Endothelial cell of umbilical vein (primary cell): ENCODE results near the gene BRCA2. TPM values are rescaled to one million over a fixed set of nuclear protein-coding genes. Genes with fewer than 3 reads are reported as not detected.

Experiments
- BruUV-seq: library from RNA; stranded (reverse); fragments of 400-500 nt; replicated peaks from 2 replicates; lab custom pipeline; 2021; lab: Mats Ljungman, UMichigan
- CTCF ChIA-PET: fragments of 300-600, 350-600 bp; sonication (Branson Sonifier 250); formaldehyde crosslinking; loops from one replicate; lab custom pipeline; 2021; ENCODE audit warnings: antibody characterized with exemption, inconsistent platforms; lab: Charles Lee
- POLR2A ChIA-PET: fragments of 300-600, 350-600 bp; sonication (Branson Sonifier 250); formaldehyde crosslinking; loops from one replicate; lab custom pipeline; 2021; ENCODE audit warnings: antibody characterized with exemption, inconsistent platforms; lab: Charles Lee
- DNase-seq: peaks from one replicate; pipeline ENCODE4 v3.0.0-alpha.2; 2011; ENCODE audit warnings: low read depth, low spot score
- FAIRE-seq: peaks from 2 replicates; lab custom pipeline; 2011; peaks lifted over from hg19 to GRCh38; lab: Jason Lieb, UNC
- H2AFZ ChIP-seq: 2 replicates; pipeline ENCODE4 v1.6.0; 2012; ENCODE audit warnings: low read depth, low read length, control low read depth, inconsistent platforms
- H3K27ac ChIP-seq: 2 replicates; pipeline ENCODE4 v1.5.1; 2011; ENCODE audit warnings: low read depth, mild to moderate bottlenecking, control low read depth, low read length, moderate library complexity; ENCODE audit not compliant: insufficient read depth
- H3K27me3 ChIP-seq, 2 experiments: 2 replicates each; pipeline versions ENCODE4 v1.6.0 to v1.6.1; 2011; ENCODE audit warnings: low read length in 2 of 2, mixed read lengths in 1 of 2; ENCODE audit not compliant: control insufficient read depth in 2 of 2, insufficient read depth in 2 of 2
- H3K36me3 ChIP-seq, 2 experiments: 2 replicates in 1 of 2; 3 replicates in 1 of 2; pipeline ENCODE4 v1.5.1; 2011; ENCODE audit warnings: low read length in 2 of 2, mild to moderate bottlenecking in 1 of 2, moderate library complexity in 1 of 2; ENCODE audit not compliant: control insufficient read depth in 2 of 2, insufficient read depth in 2 of 2; ENCODE audit errors: extremely low read depth in 1 of 2
- H3K4me1 ChIP-seq: 3 replicates; pipeline ENCODE4 v1.5.1; 2011; ENCODE audit warnings: mild to moderate bottlenecking, low read length; ENCODE audit not compliant: control insufficient read depth, insufficient read depth; ENCODE audit errors: extremely low read depth
- H3K4me2 ChIP-seq: 2 replicates; pipeline ENCODE4 v1.6.1; 2011; ENCODE audit warnings: low read length, control low read depth, mixed read lengths; ENCODE audit not compliant: insufficient read depth
- H3K4me3 ChIP-seq, 3 experiments: fragments of 200-600 bp in 1 of 3; sonication (generic), shearing (Covaris generic) in 1 of 3; replicated peaks in 1 of 3; 2 replicates each; pipeline ENCODE4 v1.5.1; 2011 to 2016; ENCODE audit warnings: control low read depth in 3 of 3, low read length in 3 of 3, mild to moderate bottlenecking in 2 of 3, inconsistent platforms in 1 of 3, low read depth in 1 of 3, moderate library complexity in 1 of 3; ENCODE audit not compliant: insufficient read depth in 1 of 3
- H3K79me2 ChIP-seq: 2 replicates; pipeline ENCODE4 v1.6.0; 2012; ENCODE audit warnings: low read length, inconsistent platforms; ENCODE audit not compliant: control insufficient read depth, insufficient read depth
- H3K9ac ChIP-seq: replicated peaks from 2 replicates; pipeline ENCODE3; 2011; ENCODE audit warnings: low read length, control low read depth; ENCODE audit not compliant: insufficient read depth; ENCODE audit errors: extremely low read depth
- H3K9me1 ChIP-seq: replicated peaks from 3 replicates; pipeline ENCODE4 v1.6.0; 2011; ENCODE audit warnings: mild to moderate bottlenecking, low read length; ENCODE audit not compliant: control insufficient read depth, insufficient read depth; ENCODE audit errors: extremely low read depth
- H3K9me3 ChIP-seq: replicated peaks from 2 replicates; pipeline ENCODE4 v1.5.1; 2012; ENCODE audit warnings: low read length, inconsistent platforms; ENCODE audit not compliant: control insufficient read depth, insufficient read depth
- H4K20me1 ChIP-seq: replicated peaks from 2 replicates; pipeline ENCODE3; 2011; ENCODE audit warnings: mild to moderate bottlenecking, low read length; ENCODE audit not compliant: control insufficient read depth, insufficient read depth; ENCODE audit errors: extremely low read depth
- CTCF ChIP-seq, 2 donors: IDR thresholded peaks; 1 replicate in 1 of 2; 2 replicates in 1 of 2; pipeline ENCODE4 v1.5.1; 2011; ENCODE audit warnings: low read length in 2 of 2, mild to moderate bottlenecking in 2 of 2, moderate library complexity in 2 of 2, control low read depth in 1 of 2, inconsistent platforms in 1 of 2, low read depth in 1 of 2; ENCODE audit not compliant: insufficient read depth in 1 of 2; ENCODE audit errors: extremely low read depth in 1 of 2
- EZH2 ChIP-seq: IDR thresholded peaks from 2 replicates; pipeline ENCODE4 v1.6.1; 2012; ENCODE audit warnings: borderline replicate concordance, low read depth, mild to moderate bottlenecking, moderate library complexity, low read length, inconsistent platforms; ENCODE audit not compliant: severe bottlenecking
- FOS ChIP-seq: IDR thresholded peaks from 2 replicates; pipeline ENCODE4 v1.6.1; 2011; ENCODE audit warnings: mild to moderate bottlenecking, low read length, moderate library complexity, borderline replicate concordance; ENCODE audit not compliant: insufficient read depth
- GATA2 ChIP-seq: IDR thresholded peaks from 2 replicates; pipeline ENCODE4 v1.7.0; 2011; ENCODE audit warnings: low read depth, mild to moderate bottlenecking, moderate library complexity, mixed read lengths, low read length; ENCODE audit not compliant: insufficient read length, insufficient read depth
- JUN ChIP-seq: IDR thresholded peaks from 2 replicates; pipeline ENCODE4 v1.6.1; 2011; ENCODE audit warnings: borderline replicate concordance, low read depth; ENCODE audit not compliant: insufficient read length, insufficient read depth
- MAX ChIP-seq: IDR thresholded peaks from 2 replicates; pipeline ENCODE4 v1.6.1; 2011; ENCODE audit not compliant: insufficient read depth, insufficient read length
- MYC ChIP-seq: IDR thresholded peaks from one replicate; pipeline ENCODE4 v1.6.1; 2011; ENCODE audit warnings: mild to moderate bottlenecking, low read depth, low read length
- POLR2A ChIP-seq: IDR thresholded peaks from 2 replicates; pipeline ENCODE4 v1.6.1; 2012; ENCODE audit warnings: low read depth, mild to moderate bottlenecking, control low read depth, low read length
- POLR2AphosphoS5 ChIP-seq: IDR thresholded peaks from 2 replicates; pipeline ENCODE4 v1.6.1; 2012; ENCODE audit warnings: low read depth, mild to moderate bottlenecking, control low read depth, low read length, moderate library complexity; ENCODE audit not compliant: insufficient read depth
- dilution Hi-C: fragments of 300-500 bp; cut with MboI; formaldehyde crosslinking; loops from one replicate; pipeline ENCODE4 v1.15.0; 2019; ENCODE audit warnings: low sequenced_read_pairs; ENCODE audit not compliant: extremely low pct_ligation_motif_present
- intact Hi-C: fragments of 100-400 bp; cut with micrococcal nuclease; formaldehyde crosslinking; loops from one replicate; pipeline ENCODE4 v1.10.0; 2022
- polyA plus RNA-seq, 4 experiments: library from polyadenylated mRNA; depleted of rRNA in 3 of 4; stranded (reverse) in 3 of 4; unstranded in 1 of 4; fragments of >200 nt; gene quantifications; 2 replicates each; pipeline versions ENCODE4 v1.2.1 to v1.2.3, GENCODE V29; 2011 to 2012; ENCODE audit warnings: missing spikeins in 1 of 4
- total RNA-seq: library from RNA; stranded (reverse); gene quantifications from 2 replicates; pipeline ENCODE4 v1.2.3, GENCODE V29; 2021

Gene BRCA2
- total and polyA plus RNA-seq, 2 donors (not counting 3 experiments of a cell fraction or from before 2014, with no cell fraction given): 2.9 to 17.5 TPM

GRCh38 chr13:32323912-32324311 lies 8.6 kb downstream of the BRCA2 start:
- dilution Hi-C loops (no loop called here), intact Hi-C loops (no loop called here)
- no peak overlapping the region for H3K4me2 ChIP-seq
- TF ChIP-seq MAX (no peak), JUN (peak; percentile 47)
- BruUV-seq: no TSS peak
- no peaks in the 10 kb centered on the region for H3K9me1 ChIP-seq
- H3K4me3 ChIP-seq: no peak overlapping the region
- no peaks in the 10 kb centered on the region for H3K4me1 ChIP-seq
- no peaks in the 10 kb centered on the region for H3K27me3 ChIP-seq
- peak; percentile 43 for DNase-seq
- POLR2A ChIA-PET: no interaction called here
- CTCF ChIA-PET: interaction anchor here (0.8 kb wide), 1 partner anchor 77 kb away, joined by 3 read pairs; no protein-coding TSS in a partner anchor
- no peaks in the 10 kb centered on the region for H4K20me1 ChIP-seq
- H3K9ac ChIP-seq: no peak overlapping the region
- peaks cover 0 to 5% of the 10 kb centered on the region in 2 experiments for H3K36me3 ChIP-seq
- H3K27ac ChIP-seq: peak overlapping the region; percentile 21
- no peaks in the 10 kb centered on the region for H3K79me2 ChIP-seq
- FAIRE-seq: no peak
- no peaks in the 10 kb centered on the region for H3K9me3 ChIP-seq
- no peak overlapping the region for H2AFZ ChIP-seq

- POLR2A ChIA-PET: no interaction called here
- dilution Hi-C loops: no loop called here
- H3K4me2 ChIP-seq: no peak overlapping the region
- no peak overlapping the region for H3K9ac ChIP-seq
- no peaks in the 10 kb centered on the region for H3K9me3 ChIP-seq
- peaks cover 0 to 8% of the 10 kb centered on the region in 2 experiments for H3K36me3 ChIP-seq
- peaks cover 3% of the 10 kb centered on the region for H3K79me2 ChIP-seq
- no peaks in the 10 kb centered on the region for H3K9me1 ChIP-seq
- intact Hi-C loops: no loop called here
- FAIRE-seq (no peak), DNase-seq (no peak)
- no peak overlapping the region for H3K4me3 ChIP-seq
- no peak overlapping the region for H2AFZ ChIP-seq
- H3K27me3 ChIP-seq: no peaks in the 10 kb centered on the region
- CTCF ChIA-PET: no interaction called here
- BruUV-seq: no TSS peak
- H3K4me1 ChIP-seq: no peaks in the 10 kb centered on the region
- no peak overlapping the region for H3K27ac ChIP-seq
- H4K20me1 ChIP-seq: no peaks in the 10 kb centered on the region
- TF ChIP-seq EZH2: no peak
- TF ChIP-seq FOS: no peak
- TF ChIP-seq JUN: no peak
- TF ChIP-seq POLR2AphosphoS5: no peak
- no peak for TF ChIP-seq POLR2A
- no peak for TF ChIP-seq MAX
- no peak for TF ChIP-seq CTCF (IDR thresholded peaks at IDR 0.05; ENCODE audit: extremely low read depth in 1 of 2, insufficient read depth in 1 of 2, low read depth in 1 of 2, low read length in 2 of 2)
- TF ChIP-seq MYC: no peak
- TF ChIP-seq GATA2: no peak
Observed at GRCh38 chr13:32330441-32330840, 15.1 kb downstream of the BRCA2 start.
